Breast epithelium (tissue), 4 donors: ENCODE results near the gene NRXN3. TPM values are rescaled to one million over a fixed set of nuclear protein-coding genes. Genes with fewer than 3 reads are reported as not detected.

Experiments
- DNase-seq, 2 donors: peaks; one replicate each; pipeline ENCODE4 v3.0.0-alpha.2; 2019; ENCODE audit warnings: low spot score in 2 of 2
- H3K27ac ChIP-seq, 2 donors: fragments of 200-600 bp; sonication (generic) in 1 of 2; one replicate each; pipeline ENCODE4 v1.5.1; 2016 to 2019; ENCODE audit warnings: mild to moderate bottlenecking in 1 of 2
- H3K27me3 ChIP-seq, 2 donors: fragments of 200-600 bp; sonication (generic) in 1 of 2; one replicate each; pipeline versions ENCODE4 v1.5.1 to v1.6.0; 2017 to 2019; ENCODE audit warnings: control low read depth in 1 of 2, mild to moderate bottlenecking in 1 of 2
- H3K36me3 ChIP-seq: fragments of 200-600 bp; one replicate; pipeline ENCODE4 v1.5.1; 2019
- H3K4me1 ChIP-seq, 2 donors: fragments of 200-600 bp; sonication (generic); one replicate each; pipeline ENCODE4 v1.5.1; 2016 to 2019; ENCODE audit warnings: control low read depth in 1 of 2
- H3K4me3 ChIP-seq, 3 donors: fragments of 200-600 bp; sonication (generic); 1 replicate in 2 of 3; 2 replicates in 1 of 3; pipeline ENCODE4 v1.5.1; 2016 to 2019; ENCODE audit warnings: mild to moderate bottlenecking in 3 of 3, moderate library complexity in 2 of 3
- H3K9me3 ChIP-seq, 2 donors: fragments of 200-600 bp; sonication (generic) in 1 of 2; one replicate each; pipeline ENCODE4 v1.5.1; 2016 to 2019; ENCODE audit warnings: control low read depth in 1 of 2
- CTCF ChIP-seq, 3 donors: fragments of 450-650 bp; IDR thresholded peaks; one replicate each; pipeline ENCODE4 v1.5.1; 2016 to 2017; ENCODE audit warnings: antibody characterized with exemption in 3 of 3, mild to moderate bottlenecking in 3 of 3, moderate library complexity in 3 of 3
- POLR2A ChIP-seq: fragments of 450-650 bp; IDR thresholded peaks from one replicate; pipeline ENCODE4 v1.6.1; 2016; ENCODE audit warnings: antibody characterized with exemption, mild to moderate bottlenecking, moderate library complexity
- POLR2AphosphoS5 ChIP-seq, 3 donors: sonication (generic); formaldehyde crosslinking; IDR thresholded peaks; one replicate each; pipeline ENCODE4 v1.6.1; 2017; ENCODE audit warnings: antibody characterized with exemption in 3 of 3
- intact Hi-C: fragments of 100-400 bp; cut with DNase I; formaldehyde crosslinking; loops from one replicate; pipeline ENCODE4 v1.15.1; 2023; ENCODE audit warnings: low total_unique reads
- total RNA-seq, 3 donors: library from RNA; depleted of rRNA; stranded (reverse); fragments of >200 nt; gene quantifications; one replicate each; pipeline ENCODE4 v1.1.0, GENCODE V29; 2016

Gene NRXN3
- total RNA-seq, 3 donors from 2014 or later = 2.9 to 3.6 (median 3.5) TPM

GRCh38 chr14:79179985-79180384, 1009.8 kb downstream of the NRXN3 start:
- TF ChIP-seq POLR2AphosphoS5 (IDR thresholded peaks at IDR 0.05) = no peak
- TF ChIP-seq CTCF (IDR thresholded peaks at IDR 0.05) = no peak
- TF ChIP-seq POLR2A = no peak
- no peaks in the 10 kb centered on the region for H3K36me3 ChIP-seq
- no peak for DNase-seq

GRCh38 chr14:79180656-79181055, 1010.5 kb downstream of the NRXN3 start:
- no peak for DNase-seq
- Histone ChIP-seq H3K4me3 (no peak overlapping the region), H3K27ac (no peak overlapping the region), H3K27me3 (no peaks in the 10 kb centered on the region), H3K4me1 (no peaks in the 10 kb centered on the region), H3K36me3 (no peaks in the 10 kb centered on the region), H3K9me3 (no peaks in the 10 kb centered on the region)
- intact Hi-C loops = no loop called here
- TF ChIP-seq CTCF (IDR thresholded peaks at IDR 0.05) (no peak), POLR2AphosphoS5 (IDR thresholded peaks at IDR 0.05) (no peak), POLR2A (no peak)

More at GRCh38 chr14:79179985-79180384, 1009.8 kb downstream of the NRXN3 start:
- H3K27me3 ChIP-seq = no peaks in the 10 kb centered on the region
- no peak overlapping the region for H3K27ac ChIP-seq
- H3K9me3 ChIP-seq = no peaks in the 10 kb centered on the region
- intact Hi-C loops = no loop called here
- no peak overlapping the region for H3K4me3 ChIP-seq
- no peaks in the 10 kb centered on the region for H3K4me1 ChIP-seq

- no peaks in the 10 kb centered on the region for H3K4me1 ChIP-seq
- H3K27me3 ChIP-seq = no peaks in the 10 kb centered on the region
Observed at GRCh38 chr14:79186523-79186922, 1016.4 kb downstream of the NRXN3 start.

GRCh38 chr14:79193689-79194477, 1023.7 kb downstream of the NRXN3 start:
- Histone ChIP-seq H3K4me3 (no peak overlapping the region), H3K9me3 (no peaks in the 10 kb centered on the region), H3K4me1 (no peaks in the 10 kb centered on the region), H3K27me3 (no peaks in the 10 kb centered on the region), H3K36me3 (no peaks in the 10 kb centered on the region), H3K27ac (no peak overlapping the region)
- DNase-seq = no peak
- no peak for TF ChIP-seq POLR2AphosphoS5 (IDR thresholded peaks at IDR 0.05)
- TF ChIP-seq POLR2A = no peak
- no peak for TF ChIP-seq CTCF (IDR thresholded peaks at IDR 0.05)
- intact Hi-C loops = no loop called here

More at GRCh38 chr14:79186523-79186922, 1016.4 kb downstream of the NRXN3 start:
- TF ChIP-seq POLR2A (no peak), POLR2AphosphoS5 (IDR thresholded peaks at IDR 0.05) (no peak), CTCF (IDR thresholded peaks at IDR 0.05) (no peak)
- no peaks in the 10 kb centered on the region for H3K36me3 ChIP-seq
- no peaks in the 10 kb centered on the region for H3K9me3 ChIP-seq
- H3K4me3 ChIP-seq = no peak overlapping the region
- intact Hi-C loops = no loop called here
- DNase-seq = no peak
- no peak overlapping the region for H3K27ac ChIP-seq

GRCh38 chr14:79196216-79196615, 1026.0 kb downstream of the NRXN3 start:
- H3K36me3 ChIP-seq = no peaks in the 10 kb centered on the region
- TF ChIP-seq POLR2A (no peak), POLR2AphosphoS5 (IDR thresholded peaks at IDR 0.05) (no peak), CTCF (IDR thresholded peaks at IDR 0.05) (no peak)

More at GRCh38 chr14:79196216-79196615, 1026.0 kb downstream of the NRXN3 start:
- Histone ChIP-seq H3K27ac (no peak overlapping the region), H3K4me3 (no peak overlapping the region), H3K9me3 (no peaks in the 10 kb centered on the region), H3K27me3 (no peaks in the 10 kb centered on the region), H3K4me1 (no peaks in the 10 kb centered on the region)
- intact Hi-C loops = no loop called here
- no peak for DNase-seq
